ENCODE measurements around the gene HP1BP3.
"Not testable (repeated sequence)": the region's sequence is repeated elsewhere in the genome, so short reads cannot be mapped to it uniquely, and the experiment has no call there.

HP1BP3 gene

GRCh38 chr1:20787029-20787839 lies at the start of gene HP1BP3:
HP1BP3 (minus strand) TSS chr1:20787307; CDS start chr1:20780440, 6,867 bp downstream.
- DNase-seq, result peak; percentile 85

- no peak for DNase-seq
Observed at GRCh38 chr1:20836230-20836629, 49.1 kb upstream of the HP1BP3 start.

DNA sequence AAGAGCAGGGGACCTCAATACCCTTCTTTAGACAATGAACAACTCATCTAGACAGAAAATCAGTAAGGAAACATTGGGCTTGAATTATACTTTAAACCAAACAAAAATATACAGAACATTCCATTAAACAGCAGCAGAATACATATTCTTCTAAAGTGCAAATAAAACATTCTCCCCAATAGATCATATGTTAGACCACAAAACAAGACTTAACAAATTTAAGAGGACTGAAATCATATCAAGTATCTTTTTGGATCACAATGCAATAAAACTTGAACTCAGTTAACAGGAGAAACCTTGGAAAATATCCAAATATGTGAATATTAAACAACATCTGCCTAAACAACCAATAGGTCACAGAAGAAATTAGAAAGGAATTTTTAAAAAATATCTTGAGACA lies 47.7 kb upstream of the HP1BP3 start:
- DNase-seq, result no peak

- no peak for DNase-seq
Observed at GRCh38 chr1:20834192-20834591, 47.1 kb upstream of the HP1BP3 start.

DNA sequence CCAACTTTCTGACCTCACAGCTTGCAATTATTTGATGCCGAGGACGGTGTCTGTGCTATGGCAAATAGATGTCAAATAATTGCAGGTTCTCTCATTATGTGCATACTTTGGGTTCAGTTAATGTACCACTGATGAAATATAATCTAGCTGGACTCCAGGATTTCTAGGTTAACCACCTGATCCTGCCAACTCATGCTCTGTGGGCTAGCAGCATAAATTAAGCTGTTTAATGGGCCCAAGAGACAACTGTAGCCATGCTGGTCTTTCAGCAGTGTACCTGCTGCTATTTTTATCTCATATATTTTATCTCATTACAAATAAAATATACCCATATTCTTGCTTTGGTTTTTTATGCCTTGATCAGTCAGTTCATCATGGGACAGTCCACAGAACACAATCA lies 43.3 kb upstream of the HP1BP3 start:
- no peak for DNase-seq

DNA sequence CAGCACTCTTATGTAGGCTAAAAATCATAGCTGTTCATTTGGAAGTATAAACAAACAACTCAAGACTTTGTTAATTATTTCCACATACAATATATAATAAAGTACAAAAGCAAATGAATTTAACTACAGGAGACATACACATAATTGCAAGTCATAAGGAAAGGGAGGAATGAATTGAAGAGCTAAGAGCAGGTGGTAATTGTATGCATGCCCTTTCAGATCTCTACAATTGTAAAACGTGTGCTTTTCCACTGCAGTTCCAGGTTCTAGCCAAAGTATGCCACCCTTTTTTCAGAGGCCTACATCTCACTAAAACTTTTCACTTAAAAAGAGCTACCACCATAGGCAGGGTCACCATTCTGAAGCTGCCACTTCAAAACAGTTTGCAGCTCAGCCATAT lies 42.8 kb upstream of the HP1BP3 start:
- DNase-seq, result no peak

GRCh38 chr1:20829531-20829930 lies 42.4 kb upstream of the HP1BP3 start:
- no peak for DNase-seq

- no peak for DNase-seq
Observed at GRCh38 chr1:20823845-20824244, 36.7 kb upstream of the HP1BP3 start.

DNA sequence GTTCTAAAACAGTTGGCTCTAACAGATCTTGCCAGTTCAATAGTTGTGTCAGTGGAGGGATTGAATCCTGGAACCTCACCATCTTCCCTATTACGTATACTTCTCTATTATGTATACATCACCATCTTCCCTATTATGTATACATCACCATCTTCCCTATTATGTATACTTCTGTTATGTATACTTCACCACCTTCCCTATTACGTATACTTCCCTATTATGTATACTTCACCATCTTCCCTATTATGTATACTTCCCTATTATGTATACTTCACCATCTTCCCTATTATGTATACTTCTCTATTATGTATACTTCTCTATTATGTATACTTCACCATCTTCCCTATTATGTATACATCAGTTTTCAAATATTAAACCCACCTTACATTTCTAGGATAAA lies 34.4 kb upstream of the HP1BP3 start:
- no peak for DNase-seq

DNA sequence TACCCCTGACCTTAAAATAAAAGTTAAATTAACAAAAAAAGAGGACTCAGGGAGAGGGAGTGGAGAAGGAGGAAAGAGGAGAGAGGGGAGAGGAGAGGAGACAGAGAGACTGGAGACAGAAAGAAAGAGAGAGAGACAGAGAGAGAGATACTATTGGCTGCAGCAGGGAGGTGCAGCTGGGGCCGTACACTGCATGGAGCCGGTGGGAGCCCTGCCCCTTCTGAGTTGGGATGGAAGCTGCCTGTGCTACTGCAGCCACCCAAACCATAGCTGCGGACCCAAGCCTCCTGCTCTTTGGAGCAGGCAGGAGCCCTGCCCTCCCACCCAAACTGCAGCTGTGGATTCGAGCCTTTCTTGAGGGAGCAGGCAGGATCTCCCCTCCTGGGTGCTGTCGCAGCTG lies 32.7 kb upstream of the HP1BP3 start:
- DNase-seq, result no peak

- no peak for DNase-seq
Observed at GRCh38 chr1:20814534-20814871, 27.4 kb upstream of the HP1BP3 start.

GRCh38 chr1:20811916-20812315 lies 24.8 kb upstream of the HP1BP3 start:
- DNase-seq, result no peak

- DNase-seq, result no peak
Observed at GRCh38 chr1:20793236-20793635, 6.1 kb upstream of the HP1BP3 start.

DNA sequence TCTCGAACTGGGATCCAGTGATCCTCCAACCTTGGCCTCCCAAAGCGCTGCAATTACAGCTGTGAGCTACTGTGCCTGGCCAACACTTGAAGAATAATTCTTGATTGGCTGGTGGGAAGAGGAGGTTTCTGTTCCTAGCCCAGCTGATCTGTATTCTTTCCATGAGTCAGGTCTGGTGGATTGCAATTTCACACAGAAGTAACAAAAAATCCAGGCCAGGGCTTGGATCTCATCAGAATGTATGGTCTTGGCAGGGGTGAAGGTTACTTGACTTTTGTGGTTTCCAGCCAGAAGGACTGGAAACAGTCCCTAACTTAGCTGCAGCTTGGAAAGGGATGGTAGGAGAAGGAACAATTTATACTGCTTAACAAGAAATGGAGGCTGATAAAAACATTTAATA lies 5.1 kb upstream of the HP1BP3 start:
- DNase-seq, result no peak

- DNase-seq, result no peak
Observed at GRCh38 chr1:20790785-20791184, 3.7 kb upstream of the HP1BP3 start.

GRCh38 chr1:20789598-20789997 lies 2.5 kb upstream of the HP1BP3 start:
- DNase-seq, result not testable (repeated sequence)

- DNase-seq, result no peak
Observed at GRCh38 chr1:20787840-20788795, 1.0 kb upstream of the HP1BP3 start.

GRCh38 chr1:20786253-20787028 lies 666 bp downstream of the HP1BP3 start:
- DNase-seq, result peak; percentile 97

- no peak for DNase-seq
Observed at GRCh38 chr1:20785907-20786252, 1.2 kb downstream of the HP1BP3 start.

- DNase-seq, result no peak
Observed at GRCh38 chr1:20775700-20776099, 11.4 kb downstream of the HP1BP3 start.

GRCh38 chr1:20771780-20772179 lies 15.3 kb downstream of the HP1BP3 start:
- DNase-seq, result no peak

GRCh38 chr1:20770314-20771087 lies 16.6 kb downstream of the HP1BP3 start:
- DNase-seq, result no peak

GRCh38 chr1:20767271-20767670 lies 19.8 kb downstream of the HP1BP3 start:
- no peak for DNase-seq

All from activated naive CD4-positive, alpha-beta T cell treated with anti-CD3 and anti-CD28 coated beads, Interleukin-2, amount 50 U/mL, for 16 hours (primary cell).